Endothelial cell of umbilical vein (primary cell): ENCODE data around the gene FAM222A. TPM values are rescaled to one million over a fixed set of nuclear protein-coding genes. Genes with fewer than 3 reads are reported as not detected.

Experiments
- BruUV-seq: library from RNA; stranded (reverse); fragments of 400-500 nt; replicated peaks from 2 replicates; lab custom pipeline; 2021; lab: Mats Ljungman, UMichigan
- CTCF ChIA-PET: fragments of 300-600, 350-600 bp; sonication (Branson Sonifier 250); formaldehyde crosslinking; loops from one replicate; lab custom pipeline; 2021; ENCODE audit warnings: antibody characterized with exemption, inconsistent platforms; lab: Charles Lee
- POLR2A ChIA-PET: fragments of 300-600, 350-600 bp; sonication (Branson Sonifier 250); formaldehyde crosslinking; loops from one replicate; lab custom pipeline; 2021; ENCODE audit warnings: antibody characterized with exemption, inconsistent platforms; lab: Charles Lee
- DNase-seq: peaks from one replicate; pipeline ENCODE4 v3.0.0-alpha.2; 2011; ENCODE audit warnings: low read depth, low spot score
- FAIRE-seq: peaks from 2 replicates; lab custom pipeline; 2011; peaks lifted over from hg19 to GRCh38; lab: Jason Lieb, UNC
- H2AFZ ChIP-seq: 2 replicates; pipeline ENCODE4 v1.6.0; 2012; ENCODE audit warnings: low read depth, low read length, control low read depth, inconsistent platforms
- H3K27ac ChIP-seq: 2 replicates; pipeline ENCODE4 v1.5.1; 2011; ENCODE audit warnings: low read depth, mild to moderate bottlenecking, control low read depth, low read length, moderate library complexity; ENCODE audit not compliant: insufficient read depth
- H3K27me3 ChIP-seq, 2 experiments: 2 replicates each; pipeline versions ENCODE4 v1.6.0 to v1.6.1; 2011; ENCODE audit warnings: low read length in 2 of 2, mixed read lengths in 1 of 2; ENCODE audit not compliant: control insufficient read depth in 2 of 2, insufficient read depth in 2 of 2
- H3K36me3 ChIP-seq, 2 experiments: 2 replicates in 1 of 2; 3 replicates in 1 of 2; pipeline ENCODE4 v1.5.1; 2011; ENCODE audit warnings: low read length in 2 of 2, mild to moderate bottlenecking in 1 of 2, moderate library complexity in 1 of 2; ENCODE audit not compliant: control insufficient read depth in 2 of 2, insufficient read depth in 2 of 2; ENCODE audit errors: extremely low read depth in 1 of 2
- H3K4me1 ChIP-seq: 3 replicates; pipeline ENCODE4 v1.5.1; 2011; ENCODE audit warnings: mild to moderate bottlenecking, low read length; ENCODE audit not compliant: control insufficient read depth, insufficient read depth; ENCODE audit errors: extremely low read depth
- H3K4me2 ChIP-seq: 2 replicates; pipeline ENCODE4 v1.6.1; 2011; ENCODE audit warnings: low read length, control low read depth, mixed read lengths; ENCODE audit not compliant: insufficient read depth
- H3K4me3 ChIP-seq, 3 experiments: fragments of 200-600 bp in 1 of 3; sonication (generic), shearing (Covaris generic) in 1 of 3; replicated peaks in 1 of 3; 2 replicates each; pipeline ENCODE4 v1.5.1; 2011 to 2016; ENCODE audit warnings: control low read depth in 3 of 3, low read length in 3 of 3, mild to moderate bottlenecking in 2 of 3, inconsistent platforms in 1 of 3, low read depth in 1 of 3, moderate library complexity in 1 of 3; ENCODE audit not compliant: insufficient read depth in 1 of 3
- H3K79me2 ChIP-seq: 2 replicates; pipeline ENCODE4 v1.6.0; 2012; ENCODE audit warnings: low read length, inconsistent platforms; ENCODE audit not compliant: control insufficient read depth, insufficient read depth
- H3K9ac ChIP-seq: replicated peaks from 2 replicates; pipeline ENCODE3; 2011; ENCODE audit warnings: low read length, control low read depth; ENCODE audit not compliant: insufficient read depth; ENCODE audit errors: extremely low read depth
- H3K9me1 ChIP-seq: replicated peaks from 3 replicates; pipeline ENCODE4 v1.6.0; 2011; ENCODE audit warnings: mild to moderate bottlenecking, low read length; ENCODE audit not compliant: control insufficient read depth, insufficient read depth; ENCODE audit errors: extremely low read depth
- H3K9me3 ChIP-seq: replicated peaks from 2 replicates; pipeline ENCODE4 v1.5.1; 2012; ENCODE audit warnings: low read length, inconsistent platforms; ENCODE audit not compliant: control insufficient read depth, insufficient read depth
- H4K20me1 ChIP-seq: replicated peaks from 2 replicates; pipeline ENCODE3; 2011; ENCODE audit warnings: mild to moderate bottlenecking, low read length; ENCODE audit not compliant: control insufficient read depth, insufficient read depth; ENCODE audit errors: extremely low read depth
- CTCF ChIP-seq, 2 donors: IDR thresholded peaks; 1 replicate in 1 of 2; 2 replicates in 1 of 2; pipeline ENCODE4 v1.5.1; 2011; ENCODE audit warnings: low read length in 2 of 2, mild to moderate bottlenecking in 2 of 2, moderate library complexity in 2 of 2, control low read depth in 1 of 2, inconsistent platforms in 1 of 2, low read depth in 1 of 2; ENCODE audit not compliant: insufficient read depth in 1 of 2; ENCODE audit errors: extremely low read depth in 1 of 2
- EZH2 ChIP-seq: IDR thresholded peaks from 2 replicates; pipeline ENCODE4 v1.6.1; 2012; ENCODE audit warnings: borderline replicate concordance, low read depth, mild to moderate bottlenecking, moderate library complexity, low read length, inconsistent platforms; ENCODE audit not compliant: severe bottlenecking
- FOS ChIP-seq: IDR thresholded peaks from 2 replicates; pipeline ENCODE4 v1.6.1; 2011; ENCODE audit warnings: mild to moderate bottlenecking, low read length, moderate library complexity, borderline replicate concordance; ENCODE audit not compliant: insufficient read depth
- GATA2 ChIP-seq: IDR thresholded peaks from 2 replicates; pipeline ENCODE4 v1.7.0; 2011; ENCODE audit warnings: low read depth, mild to moderate bottlenecking, moderate library complexity, mixed read lengths, low read length; ENCODE audit not compliant: insufficient read length, insufficient read depth
- JUN ChIP-seq: IDR thresholded peaks from 2 replicates; pipeline ENCODE4 v1.6.1; 2011; ENCODE audit warnings: borderline replicate concordance, low read depth; ENCODE audit not compliant: insufficient read length, insufficient read depth
- POLR2A ChIP-seq: IDR thresholded peaks from 2 replicates; pipeline ENCODE4 v1.6.1; 2012; ENCODE audit warnings: low read depth, mild to moderate bottlenecking, control low read depth, low read length
- dilution Hi-C: fragments of 300-500 bp; cut with MboI; formaldehyde crosslinking; loops from one replicate; pipeline ENCODE4 v1.15.0; 2019; ENCODE audit warnings: low sequenced_read_pairs; ENCODE audit not compliant: extremely low pct_ligation_motif_present
- intact Hi-C: fragments of 100-400 bp; cut with micrococcal nuclease; formaldehyde crosslinking; loops from one replicate; pipeline ENCODE4 v1.10.0; 2022
- polyA plus RNA-seq, 4 experiments: library from polyadenylated mRNA; depleted of rRNA in 3 of 4; stranded (reverse) in 3 of 4; unstranded in 1 of 4; fragments of >200 nt; gene quantifications; 2 replicates each; pipeline versions ENCODE4 v1.2.1 to v1.2.3, GENCODE V29; 2011 to 2012; ENCODE audit warnings: missing spikeins in 1 of 4
- total RNA-seq: library from RNA; stranded (reverse); gene quantifications from 2 replicates; pipeline ENCODE4 v1.2.3, GENCODE V29; 2021
- TF ChIP-seq, protein P1 (sequence below): IDR thresholded peaks from 2 replicates; pipeline ENCODE4 v1.6.1; 2011; ENCODE audit not compliant: insufficient read depth, insufficient read length

Gene FAM222A
- total and polyA plus RNA-seq, 2 donors (not counting 3 experiments of a cell fraction or from before 2014, with no cell fraction given) = 0.62 to 1.7 TPM

GRCh38 chr12:109706747-109707469, 6.7 kb upstream of the FAM222A start:
- dilution Hi-C loops = no loop called here
- no TSS peak for BruUV-seq
- H2AFZ ChIP-seq = no peak overlapping the region
- POLR2A ChIA-PET = no interaction called here
- DNase-seq (no peak), FAIRE-seq (no peak)
- no peaks in the 10 kb centered on the region for H3K9me1 ChIP-seq
- H3K4me1 ChIP-seq = no peaks in the 10 kb centered on the region
- no peak overlapping the region for H3K27ac ChIP-seq
- no peaks in the 10 kb centered on the region for H3K9me3 ChIP-seq
- H3K36me3 ChIP-seq = no peaks in the 10 kb centered on the region
- H4K20me1 ChIP-seq = no peaks in the 10 kb centered on the region
- H3K79me2 ChIP-seq = no peaks in the 10 kb centered on the region
- H3K9ac ChIP-seq = no peak overlapping the region
- no peak for TF ChIP-seq EZH2
- TF ChIP-seq CTCF (IDR thresholded peaks at IDR 0.05; ENCODE audit: extremely low read depth in 1 of 2, insufficient read depth in 1 of 2, low read depth in 1 of 2, low read length in 2 of 2) = no peak
- no peak for TF ChIP-seq FOS
- TF ChIP-seq, protein P1, sequence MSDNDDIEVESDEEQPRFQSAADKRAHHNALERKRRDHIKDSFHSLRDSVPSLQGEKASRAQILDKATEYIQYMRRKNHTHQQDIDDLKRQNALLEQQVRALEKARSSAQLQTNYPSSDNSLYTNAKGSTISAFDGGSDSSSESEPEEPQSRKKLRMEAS = no peak
- no peak for TF ChIP-seq GATA2
- no peak for TF ChIP-seq JUN
- no peak for TF ChIP-seq POLR2A
- H3K4me2 ChIP-seq = no peak overlapping the region
- CTCF ChIA-PET = no interaction called here
- H3K27me3 ChIP-seq = peaks cover 9 to 11% of the 10 kb centered on the region in 2 experiments
- intact Hi-C loops = no loop called here
- H3K4me3 ChIP-seq = no peak overlapping the region
